Measurements from ENCODE around the gene SLC35A1. TPM values are rescaled to one million over a fixed set of nuclear protein-coding genes. Genes with fewer than 3 reads are reported as not detected.

The SLC35A1 gene, protein sequence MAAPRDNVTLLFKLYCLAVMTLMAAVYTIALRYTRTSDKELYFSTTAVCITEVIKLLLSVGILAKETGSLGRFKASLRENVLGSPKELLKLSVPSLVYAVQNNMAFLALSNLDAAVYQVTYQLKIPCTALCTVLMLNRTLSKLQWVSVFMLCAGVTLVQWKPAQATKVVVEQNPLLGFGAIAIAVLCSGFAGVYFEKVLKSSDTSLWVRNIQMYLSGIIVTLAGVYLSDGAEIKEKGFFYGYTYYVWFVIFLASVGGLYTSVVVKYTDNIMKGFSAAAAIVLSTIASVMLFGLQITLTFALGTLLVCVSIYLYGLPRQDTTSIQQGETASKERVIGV
- total RNA-seq (ENCODE audit: low replicate concordance): 19.4 and 26.4 TPM in 2 replicates
- long read RNA-seq, transcript SLC35A1-201 (8 exons, 1,851 nt): major isoform, 161 of 193 reads
- long read RNA-seq, partial matches to known transcripts: 7 of 193 reads
- long read RNA-seq, other reads (novel, unspliced or antisense): 24 of 193 reads

GRCh38 chr6:87472525-87473418 lies at the start of gene SLC35A1:
TSS of gene SLC35A1 (plus strand) at chr6:87472974. CDS start at chr6:87473004, 30 bp downstream.
- Mint-ChIP-seq H3K27me3 (peaks cover under 1% of the 10 kb centered on the region), H3K4me3 (peak within 1 kb of the TSS; percentile 100), H3K36me3 (no peaks in the 10 kb centered on the region), H3K4me1 (ENCODE audit: unreplicated experiment) (peaks cover 17% of the 10 kb centered on the region), H3K9me3 (no peaks in the 10 kb centered on the region), H3K27ac (peak within 1 kb of the TSS; percentile 97)
- peak; percentile 50 for TF ChIP-seq CTCF (conservative IDR thresholded peaks at IDR 0.05)
- DNase-seq (ENCODE audit: extremely low spot score, unreplicated experiment): peak; percentile 89

- no peak for DNase-seq (ENCODE audit: extremely low spot score, unreplicated experiment)
- H3K27me3 Mint-ChIP-seq: no peaks in the 10 kb centered on the region
- peaks cover 2% of the 10 kb centered on the region for H3K9me3 Mint-ChIP-seq
- TF ChIP-seq CTCF (conservative IDR thresholded peaks at IDR 0.05): no peak
- H3K27ac Mint-ChIP-seq: no peak overlapping the region
- no peak overlapping the region for H3K4me3 Mint-ChIP-seq
- peaks cover 2% of the 10 kb centered on the region for H3K36me3 Mint-ChIP-seq
- peaks cover under 1% of the 10 kb centered on the region for H3K4me1 Mint-ChIP-seq (ENCODE audit: unreplicated experiment)
Observed at GRCh38 chr6:87426789-87427188, 46.0 kb upstream of the SLC35A1 start.

DNA sequence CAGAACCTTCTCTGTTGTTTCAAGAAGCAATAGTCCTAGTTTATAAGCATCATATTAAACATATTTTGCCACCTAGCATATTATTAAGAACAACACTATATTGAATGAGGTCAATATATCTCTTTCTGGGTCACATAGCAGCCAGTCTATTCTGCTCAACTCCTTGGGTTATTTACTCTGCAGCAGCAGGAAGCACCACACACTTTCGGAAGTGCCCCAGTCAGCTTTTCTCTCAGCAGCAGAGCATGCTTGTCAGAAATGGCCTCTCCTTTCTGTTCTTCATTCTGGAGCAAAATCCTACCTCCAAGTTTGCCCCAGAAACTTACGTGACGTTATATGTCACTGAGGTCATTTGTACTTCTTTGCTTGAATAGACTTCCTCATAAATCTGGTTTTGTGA lies 42.3 kb upstream of the SLC35A1 start:
- no peak for TF ChIP-seq CTCF (conservative IDR thresholded peaks at IDR 0.05)
- Mint-ChIP-seq H3K27ac (no peak overlapping the region), H3K4me3 (no peak overlapping the region), H3K9me3 (no peaks in the 10 kb centered on the region), H3K4me1 (ENCODE audit: unreplicated experiment) (no peaks in the 10 kb centered on the region), H3K27me3 (no peaks in the 10 kb centered on the region), H3K36me3 (no peaks in the 10 kb centered on the region)
- no peak for DNase-seq (ENCODE audit: extremely low spot score, unreplicated experiment)

DNA sequence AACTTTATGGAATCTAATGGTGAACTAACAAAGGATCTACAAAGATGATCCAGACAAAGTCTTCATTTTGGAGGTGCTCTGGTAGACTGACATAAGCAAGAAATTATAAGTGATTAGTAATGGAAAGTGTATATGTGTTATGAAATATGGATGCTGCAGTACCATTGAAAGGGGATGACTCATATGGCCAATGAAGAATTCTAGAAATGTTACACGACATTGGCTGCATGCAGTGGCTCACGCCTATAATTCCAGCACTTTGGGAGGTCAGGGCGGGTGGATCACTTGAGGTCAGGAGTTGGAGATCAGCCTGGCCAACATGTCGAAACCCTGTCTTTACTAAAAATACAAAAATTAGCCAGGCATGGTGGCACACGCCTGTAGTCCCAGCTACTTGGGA lies 41.5 kb upstream of the SLC35A1 start:
- DNase-seq (ENCODE audit: extremely low spot score, unreplicated experiment): no peak
- no peaks in the 10 kb centered on the region for H3K9me3 Mint-ChIP-seq
- no peaks in the 10 kb centered on the region for H3K27me3 Mint-ChIP-seq
- H3K36me3 Mint-ChIP-seq: no peaks in the 10 kb centered on the region
- no peak overlapping the region for H3K4me3 Mint-ChIP-seq
- no peak overlapping the region for H3K27ac Mint-ChIP-seq
- no peaks in the 10 kb centered on the region for H3K4me1 Mint-ChIP-seq (ENCODE audit: unreplicated experiment)
- TF ChIP-seq CTCF (conservative IDR thresholded peaks at IDR 0.05): no peak

GRCh38 chr6:87436435-87436834 lies 36.3 kb upstream of the SLC35A1 start:
- H3K27ac Mint-ChIP-seq: no peak overlapping the region
- no peak overlapping the region for H3K4me3 Mint-ChIP-seq
- no peaks in the 10 kb centered on the region for H3K36me3 Mint-ChIP-seq
- no peaks in the 10 kb centered on the region for H3K27me3 Mint-ChIP-seq
- H3K9me3 Mint-ChIP-seq: no peaks in the 10 kb centered on the region
- no peak for DNase-seq (ENCODE audit: extremely low spot score, unreplicated experiment)
- TF ChIP-seq CTCF (conservative IDR thresholded peaks at IDR 0.05): no peak
- H3K4me1 Mint-ChIP-seq (ENCODE audit: unreplicated experiment): no peaks in the 10 kb centered on the region
